ENCODE results near the gene OR4D1.

DNA sequence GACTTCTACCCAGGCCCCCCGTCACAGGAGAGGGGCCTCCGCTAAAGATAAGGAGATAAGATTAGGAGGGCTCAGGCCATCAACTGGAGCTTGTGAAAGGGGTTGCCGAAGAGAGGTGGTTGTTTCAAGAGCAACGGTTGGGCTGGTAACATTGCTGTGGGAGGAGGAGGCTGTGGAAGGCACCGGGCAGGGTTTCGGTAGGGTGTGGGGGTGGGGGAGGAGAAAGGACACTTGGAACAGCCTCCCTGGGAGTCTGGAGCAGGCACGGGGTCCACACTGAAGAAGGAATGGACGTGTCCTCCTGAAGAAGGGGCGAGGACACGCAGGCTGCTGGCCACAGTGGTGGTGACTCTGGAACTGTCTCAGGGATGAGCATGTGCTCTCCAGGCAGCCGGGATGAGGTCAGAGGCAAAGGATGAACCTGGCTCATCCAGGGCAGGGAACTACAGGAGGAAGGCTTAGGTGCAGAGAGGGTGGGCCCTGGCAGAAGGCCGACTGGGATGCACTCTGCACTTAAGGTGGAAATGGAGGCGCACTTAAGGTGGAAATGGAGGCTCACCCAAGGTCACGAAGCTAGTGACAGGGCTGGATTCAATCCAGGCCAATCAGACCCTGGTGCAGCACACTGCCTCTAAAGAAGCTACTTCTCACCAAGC lies 43.2 kb downstream of the OR4D1 start:
- TF ChIP-seq EZH2 (IDR thresholded peaks at IDR 0.05; ENCODE audit: insufficient read depth, low read length) = no peak
- TF ChIP-seq, protein P1, sequence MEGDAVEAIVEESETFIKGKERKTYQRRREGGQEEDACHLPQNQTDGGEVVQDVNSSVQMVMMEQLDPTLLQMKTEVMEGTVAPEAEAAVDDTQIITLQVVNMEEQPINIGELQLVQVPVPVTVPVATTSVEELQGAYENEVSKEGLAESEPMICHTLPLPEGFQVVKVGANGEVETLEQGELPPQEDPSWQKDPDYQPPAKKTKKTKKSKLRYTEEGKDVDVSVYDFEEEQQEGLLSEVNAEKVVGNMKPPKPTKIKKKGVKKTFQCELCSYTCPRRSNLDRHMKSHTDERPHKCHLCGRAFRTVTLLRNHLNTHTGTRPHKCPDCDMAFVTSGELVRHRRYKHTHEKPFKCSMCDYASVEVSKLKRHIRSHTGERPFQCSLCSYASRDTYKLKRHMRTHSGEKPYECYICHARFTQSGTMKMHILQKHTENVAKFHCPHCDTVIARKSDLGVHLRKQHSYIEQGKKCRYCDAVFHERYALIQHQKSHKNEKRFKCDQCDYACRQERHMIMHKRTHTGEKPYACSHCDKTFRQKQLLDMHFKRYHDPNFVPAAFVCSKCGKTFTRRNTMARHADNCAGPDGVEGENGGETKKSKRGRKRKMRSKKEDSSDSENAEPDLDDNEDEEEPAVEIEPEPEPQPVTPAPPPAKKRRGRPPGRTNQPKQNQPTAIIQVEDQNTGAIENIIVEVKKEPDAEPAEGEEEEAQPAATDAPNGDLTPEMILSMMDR (IDR thresholded peaks at IDR 0.05; ENCODE audit: insufficient read depth, low read depth, low read length) = no peak
